PC-9 (cell line): ENCODE data around the gene RAET1G. TPM values are rescaled to one million over a fixed set of nuclear protein-coding genes. Genes with fewer than 3 reads are reported as not detected.

ENCODE experiments used
- BruUV-seq: library from RNA; stranded (reverse); fragments of 400-500 nt; replicated peaks from 2 replicates; lab custom pipeline; 2021; lab: Mats Ljungman, UMichigan
- CTCF ChIA-PET: fragments of 300-600 bp; sonication (Branson Sonifier 250); formaldehyde crosslinking; loops from one replicate; lab custom pipeline; 2022; ENCODE audit warnings: antibody characterized with exemption; lab: Charles Lee
- POLR2A ChIA-PET: fragments of 300-600 bp; sonication (Branson Sonifier 250); formaldehyde crosslinking; loops from one replicate; lab custom pipeline; 2022; ENCODE audit warnings: antibody characterized with exemption; ENCODE audit not compliant: unreplicated experiment; lab: Charles Lee
- DNase-seq, 2 experiments: peaks; one replicate each; pipeline versions ENCODE4 v3.0.0 to v3.0.0-alpha.2; 2015 to 2022; ENCODE audit warnings: mixed read lengths in 1 of 2
- H2AFZ ChIP-seq: fragments of 200-600 bp; sonication (generic); 2 replicates; pipeline ENCODE4 v1.8.1; 2017; ENCODE audit warnings: antibody characterized with exemption
- H3F3A ChIP-seq: fragments of 200-600 bp; sonication (generic); 2 replicates; pipeline ENCODE4 v1.8.1; 2017; ENCODE audit warnings: antibody characterized with exemption, mild to moderate bottlenecking, low read depth; ENCODE audit not compliant: insufficient read depth
- H3K27ac ChIP-seq: fragments of 200-600 bp; sonication (generic); 2 replicates; pipeline ENCODE4 v1.6.1; 2016; ENCODE audit warnings: mixed run types
- H3K27me3 ChIP-seq: fragments of 200-600 bp; sonication (generic); 2 replicates; pipeline ENCODE4 v1.6.1; 2016; ENCODE audit warnings: low read depth, mixed run types; ENCODE audit not compliant: insufficient read depth
- H3K36me3 ChIP-seq: fragments of 200-600 bp; sonication (generic); 2 replicates; pipeline ENCODE4 v1.6.1; 2016; ENCODE audit warnings: low read depth, mixed run types
- H3K4me1 ChIP-seq: fragments of 200-600 bp; sonication (generic); replicated peaks from 2 replicates; pipeline ENCODE4 v1.6.1; 2016; ENCODE audit warnings: mixed run types; ENCODE audit not compliant: insufficient read depth
- H3K4me2 ChIP-seq: fragments of 200-600 bp; sonication (generic); 2 replicates; pipeline ENCODE4 v1.6.1; 2017; ENCODE audit warnings: mixed run types
- H3K4me3 ChIP-seq: fragments of 200-600 bp; sonication (generic); 2 replicates; pipeline ENCODE4 v1.6.1; 2016; ENCODE audit warnings: mixed run types
- H3K79me2 ChIP-seq: fragments of 200-600 bp; sonication (generic); 2 replicates; pipeline ENCODE4 v1.6.1; 2017; ENCODE audit warnings: low read depth, mixed run types
- H3K9me2 ChIP-seq: fragments of 200-600 bp; sonication (generic); 2 replicates; pipeline ENCODE4 v1.8.1; 2017; ENCODE audit warnings: mild to moderate bottlenecking; ENCODE audit not compliant: insufficient read depth
- H3K9me3 ChIP-seq: fragments of 200-600 bp; sonication (generic); 2 replicates; pipeline ENCODE4 v1.8.1; 2016; ENCODE audit warnings: low read depth; ENCODE audit not compliant: insufficient read depth
- H4K20me1 ChIP-seq: fragments of 200-600 bp; sonication (generic); 2 replicates; pipeline ENCODE4 v1.8.1; 2017; ENCODE audit not compliant: insufficient read depth
- CTCF ChIP-seq: fragments of 200-600 bp; sonication (generic); conservative IDR thresholded peaks from 2 replicates; pipeline ENCODE4 v1.6.1; 2017; ENCODE audit warnings: mixed run types, antibody characterized with exemption, mild to moderate bottlenecking, moderate library complexity
- EZH2 ChIP-seq: fragments of 200-600 bp; sonication (generic); IDR thresholded peaks from 2 replicates; pipeline ENCODE4 v1.8.0; 2017; ENCODE audit warnings: antibody characterized with exemption, low read depth
- intact Hi-C: fragments of 100-400 bp; cut with micrococcal nuclease; formaldehyde crosslinking; loops from one replicate; pipeline ENCODE4 v1.10.0; 2022; ENCODE audit not compliant: unreplicated experiment
- total RNA-seq: library from RNA; stranded (reverse); gene quantifications from 2 replicates; pipeline ENCODE4 v1.2.3, GENCODE V29; 2021

RAET1G gene
- total RNA-seq, 1 experiment from 2014 or later: not detected

GRCh38 chr6:149906405-149906804, 16.5 kb downstream of the RAET1G start:
- no peak overlapping the region for H2AFZ ChIP-seq
- TF ChIP-seq CTCF (no peak), EZH2 (no peak)
- H3K27me3 ChIP-seq: no peaks in the 10 kb centered on the region
- H3K9me3 ChIP-seq: no peaks in the 10 kb centered on the region; the same call in 1 of the 2 replicates
- H3K79me2 ChIP-seq: no peaks in the 10 kb centered on the region
- ChIA-PET CTCF (no interaction called here), POLR2A (no interaction called here)
- BruUV-seq: no TSS peak
- no peak overlapping the region for H3K4me3 ChIP-seq
- no peaks in the 10 kb centered on the region for H3K9me2 ChIP-seq
- no peak for DNase-seq
- H3K4me2 ChIP-seq: no peak overlapping the region
- H3K27ac ChIP-seq: no peak overlapping the region
- H3K4me1 ChIP-seq: no peaks in the 10 kb centered on the region
- no peaks in the 10 kb centered on the region for H3F3A ChIP-seq
- H3K36me3 ChIP-seq: no peaks in the 10 kb centered on the region
- intact Hi-C loops: no loop called here
- H4K20me1 ChIP-seq: no peaks in the 10 kb centered on the region

- POLR2A ChIA-PET: no interaction called here
- no peaks in the 10 kb centered on the region; the same call in 1 of the 2 replicates for H3K9me3 ChIP-seq
- H4K20me1 ChIP-seq: no peaks in the 10 kb centered on the region
- no peak for DNase-seq
- H3K4me1 ChIP-seq: no peaks in the 10 kb centered on the region
- no peaks in the 10 kb centered on the region for H3K36me3 ChIP-seq
- no peak overlapping the region for H3K27ac ChIP-seq
- no peak overlapping the region for H2AFZ ChIP-seq
- CTCF ChIA-PET: no interaction called here
- H3K27me3 ChIP-seq: no peaks in the 10 kb centered on the region
- intact Hi-C loops: no loop called here
- no peaks in the 10 kb centered on the region for H3K79me2 ChIP-seq
- TF ChIP-seq CTCF (no peak), EZH2 (no peak)
- H3F3A ChIP-seq: no peaks in the 10 kb centered on the region
- no TSS peak for BruUV-seq
- H3K9me2 ChIP-seq: no peaks in the 10 kb centered on the region
- no peak overlapping the region for H3K4me3 ChIP-seq
- H3K4me2 ChIP-seq: no peak overlapping the region
Measured at GRCh38 chr6:149905911-149906371, 17.0 kb downstream of the RAET1G start.

DNA sequence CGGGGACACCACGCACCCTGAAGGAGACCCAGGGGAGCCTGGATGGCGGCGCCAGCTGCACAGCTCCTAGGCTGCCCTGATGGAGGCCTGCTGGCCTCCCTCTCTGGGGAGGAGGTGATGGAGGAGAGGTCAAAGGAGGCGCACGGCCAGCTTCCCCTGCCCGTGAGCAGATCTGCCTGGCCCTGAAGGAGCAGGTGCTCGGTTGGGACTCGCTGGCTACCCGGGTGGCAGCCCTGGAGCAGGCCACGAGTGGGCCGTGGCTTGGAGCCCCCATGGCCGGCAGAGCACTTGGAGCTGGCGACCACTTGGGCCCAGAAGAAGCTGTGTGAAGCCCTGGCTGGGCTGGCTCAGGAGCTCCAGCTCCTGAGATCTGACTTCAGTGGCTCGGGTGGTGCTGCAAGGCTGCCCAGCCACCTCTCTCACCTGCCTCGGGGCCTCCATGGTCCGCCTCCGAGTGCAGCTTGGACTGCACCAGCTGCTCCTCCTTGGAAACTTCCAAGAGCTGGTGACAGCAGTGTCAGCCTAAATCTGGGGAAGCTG, 17.5 kb downstream of the RAET1G start:
- Histone ChIP-seq H3K9me2 (no peaks in the 10 kb centered on the region), H4K20me1 (no peaks in the 10 kb centered on the region), H3K27me3 (no peaks in the 10 kb centered on the region), H2AFZ (no peak overlapping the region), H3K4me3 (no peak overlapping the region), H3K9me3 (no peaks in the 10 kb centered on the region; the same call in 1 of the 2 replicates), H3K79me2 (no peaks in the 10 kb centered on the region), H3K4me2 (no peak overlapping the region), H3K4me1 (no peaks in the 10 kb centered on the region), H3F3A (no peaks in the 10 kb centered on the region), H3K36me3 (no peaks in the 10 kb centered on the region), H3K27ac (no peak overlapping the region)
- no peak for TF ChIP-seq EZH2
- no peak for DNase-seq
- intact Hi-C loops: no loop called here
- ChIA-PET POLR2A (no interaction called here), CTCF (no interaction called here)
- BruUV-seq: no TSS peak
